Measurements from ENCODE around the gene CLPTM1.

The CLPTM1 gene

GRCh38 chr19:44954649-44955504 lies at the start of gene CLPTM1:
TSS of gene CLPTM1 (plus strand) at chr19:44955380. CDS start at chr19:44955396, 16 bp downstream.
- Histone ChIP-seq H3K4me1 (ENCODE audit: control insufficient read depth in 1 of 2, insufficient read depth in 1 of 2, low read depth in 1 of 2, low read length in 1 of 2) (peaks cover 27 to 29% of the 10 kb centered on the region in 2 experiments), H3K36me3 (peaks cover 9% of the 10 kb centered on the region), H3K27ac (peak within 1 kb of the TSS; percentile 90), H3K4me3 (ENCODE audit: low read depth in 1 of 2, low read length in 1 of 2) (peak within 1 kb of the TSS; percentile 86 to 98), H3K9me3 (no peaks in the 10 kb centered on the region), H3K27me3 (no peaks in the 10 kb centered on the region)
- TF ChIP-seq CTCF (IDR thresholded peaks at IDR 0.05) = peak; percentile 34

GRCh38 chr19:44905437-44906160 lies 49.6 kb upstream of the CLPTM1 start, which contains the start of gene APOE:
TSS of gene APOE (plus strand) at chr19:44905796. CDS start at chr19:44906625, 829 bp downstream.
- Histone ChIP-seq H3K27ac (no peak within 1 kb of the TSS), H3K4me3 (ENCODE audit: low read depth in 1 of 2, low read length in 1 of 2) (no peak within 1 kb of the TSS), H3K9me3 (no peaks in the 10 kb centered on the region), H3K4me1 (ENCODE audit: control insufficient read depth in 1 of 2, insufficient read depth in 1 of 2, low read depth in 1 of 2, low read length in 1 of 2) (peaks cover 3 to 11% of the 10 kb centered on the region in 2 experiments), H3K27me3 (peaks cover 37% of the 10 kb centered on the region), H3K36me3 (peaks cover 6% of the 10 kb centered on the region)
- no peak for TF ChIP-seq CTCF (IDR thresholded peaks at IDR 0.05)

GRCh38 chr19:44907613-44908012 lies 47.6 kb upstream of the CLPTM1 start:
- Histone ChIP-seq H3K4me3 (ENCODE audit: low read depth in 1 of 2, low read length in 1 of 2) (no peak overlapping the region), H3K27ac (no peak overlapping the region), H3K4me1 (ENCODE audit: control insufficient read depth in 1 of 2, insufficient read depth in 1 of 2, low read depth in 1 of 2, low read length in 1 of 2) (peaks cover 3 to 11% of the 10 kb centered on the region in 2 experiments), H3K9me3 (no peaks in the 10 kb centered on the region), H3K27me3 (peaks cover 57% of the 10 kb centered on the region), H3K36me3 (no peaks in the 10 kb centered on the region)
- TF ChIP-seq CTCF (IDR thresholded peaks at IDR 0.05) = no peak

GRCh38 chr19:44908074-44908835 lies 46.9 kb upstream of the CLPTM1 start:
- H3K27me3 ChIP-seq = peaks cover 63% of the 10 kb centered on the region
- peaks cover 3 to 11% of the 10 kb centered on the region in 2 experiments for H3K4me1 ChIP-seq (ENCODE audit: control insufficient read depth in 1 of 2, insufficient read depth in 1 of 2, low read depth in 1 of 2, low read length in 1 of 2)
- no peak overlapping the region for H3K27ac ChIP-seq
- H3K36me3 ChIP-seq = no peaks in the 10 kb centered on the region
- H3K9me3 ChIP-seq = no peaks in the 10 kb centered on the region
- H3K4me3 ChIP-seq (ENCODE audit: low read depth in 1 of 2, low read length in 1 of 2) = no peak overlapping the region
- TF ChIP-seq CTCF (IDR thresholded peaks at IDR 0.05) = no peak

- Histone ChIP-seq H3K36me3 (no peaks in the 10 kb centered on the region), H3K4me1 (ENCODE audit: control insufficient read depth in 1 of 2, insufficient read depth in 1 of 2, low read depth in 1 of 2, low read length in 1 of 2) (peaks cover 3 to 7% of the 10 kb centered on the region in 2 experiments), H3K27ac (no peak overlapping the region), H3K9me3 (no peaks in the 10 kb centered on the region), H3K4me3 (ENCODE audit: low read depth in 1 of 2, low read length in 1 of 2) (no peak overlapping the region), H3K27me3 (peaks cover 69% of the 10 kb centered on the region)
- no peak for TF ChIP-seq CTCF (IDR thresholded peaks at IDR 0.05)
These were observed 46.3 kb upstream of the CLPTM1 start for GRCh38 chr19:44908836-44909261.
